Heart right ventricle (tissue), 16 donors: ENCODE results near the gene ENO2. TPM values are rescaled to one million over a fixed set of nuclear protein-coding genes. Genes with fewer than 3 reads are reported as not detected.

Experiments used
- ATAC-seq, 8 donors: fragments of 200-7000 bp; cut with Tn5 transposase; one replicate each; pipeline ENCODE4 v1.9.1; 2020; ENCODE audit warnings: mild to moderate bottlenecking in 8 of 8, moderate library complexity in 8 of 8, moderate number of reproducible peaks in 1 of 8
- DNase-seq, 2 donors: peaks; one replicate each; pipeline ENCODE4 v3.0.0-alpha.2; 2020
- H3K27ac ChIP-seq, 10 donors: fragments of 200-600 bp; sonication (generic) in 2 of 10; one replicate each; pipeline versions ENCODE4 v1.5.0 to v1.8.0; 2020 to 2022; ENCODE audit warnings: mild to moderate bottlenecking in 3 of 10
- H3K27me3 ChIP-seq, 7 donors: fragments of 200-600 bp; one replicate each; pipeline ENCODE4 v1.8.0; 2021 to 2022; ENCODE audit warnings: mild to moderate bottlenecking in 2 of 7
- H3K36me3 ChIP-seq, 9 donors: fragments of 200-600 bp; sonication (generic) in 1 of 9; one replicate each; pipeline versions ENCODE4 v1.5.0 to v1.8.0; 2020 to 2022; ENCODE audit warnings: mild to moderate bottlenecking in 2 of 9
- H3K4me1 ChIP-seq, 9 donors: fragments of 200-600 bp; sonication (generic) in 1 of 9; one replicate each; pipeline versions ENCODE4 v1.5.0 to v1.8.0; 2020 to 2022; ENCODE audit warnings: mild to moderate bottlenecking in 4 of 9
- H3K4me3 ChIP-seq, 10 donors: fragments of 200-600 bp; sonication (generic) in 2 of 10; one replicate each; pipeline versions ENCODE4 v1.5.0 to v1.8.0; 2020 to 2022; ENCODE audit warnings: mild to moderate bottlenecking in 7 of 10, moderate library complexity in 2 of 10
- H3K9me3 ChIP-seq, 11 donors: fragments of 200-600 bp in 10 of 11; sonication (generic) in 2 of 11; one replicate each; pipeline versions ENCODE4 v1.5.0 to v1.8.0; 2013 to 2022; ENCODE audit warnings: mild to moderate bottlenecking in 2 of 11, control low read depth in 1 of 11, moderate library complexity in 1 of 11
- CTCF ChIP-seq, 9 donors: fragments of 200-600 bp; sonication (generic) in 2 of 9; IDR thresholded peaks; one replicate each; pipeline versions ENCODE4 v1.5.0 to v1.8.0; 2021 to 2022; ENCODE audit warnings: antibody characterized with exemption in 9 of 9, mild to moderate bottlenecking in 5 of 9, moderate library complexity in 1 of 9
- WGBS, 2 donors: extraction: QIAGEN DNeasy Blood & Tissue Kit; methylation state at CpG; one replicate each; pipeline ENCODE4 v1.1.7; 2013; ENCODE audit warnings: inconsistent platforms in 1 of 2; 5-methylcytosine and 5-hydroxymethylcytosine counted together
- intact Hi-C, 10 donors: fragments of 100-400 bp; cut with DNase I; formaldehyde crosslinking; loops; one replicate each; pipeline versions ENCODE4 v1.11.1 to v1.14.2; 2022
- polyA plus RNA-seq, 2 donors: library from polyadenylated mRNA; stranded (reverse); fragments of 200-250 nt; gene quantifications; one replicate each; pipeline ENCODE4 v1.2.3, GENCODE V29; 2013
- total RNA-seq, 10 donors: library from RNA; stranded (reverse); fragmentation: NEBNext Ultra II Directional in 3 of 10; extraction: Animal tissue kit (Norgen Biotek cat#: 25700) in 3 of 10; gene quantifications; one replicate each; pipeline versions ENCODE4 v1.2.1 to v1.2.4, GENCODE V29; 2021 to 2023
- donor health status: Arrhythmogenic right ventricular cardiomyopathy.
- donor health status: ischemic (EF 13 %, LVEDD 7.1; RV severe dilation, severe dysfunction).
- donor health status: healthy with polysubstance abuse.
- donor health status: DM: no; HTN: yes; CAD: no.
- donor health status: DM: no; HTN: no; CAD: no.
- donor health status: ischemic (EF 25% LVEDD 6.9; RV normal size, moderate dysfunction).
- donor health status: ischemic (EF 25% LVEDD 5.7; RV mildly dilated, moderate dysfunction).
- donor health status: healthy.
- donor health status: DM: yes; HTN: yes; CAD: no.
- donor health status: Ischemic cardiomyopathy.
- donor health status: ischemic (EF 35%, LVEDD 5.7; RV mildly dilated, moderate dysfunction).
- donor health status: nonischemic (EF 11% LVEDD 7.7; RV severe dilation, severe dysfunction).
- donor health status: DM: yes; HTN: yes; CAD: no.
- donor health status: PGD.
- donor health status: ischemic (EF 29% LVEDD 5.4; RV normal size, mild dysfunction).
- donor health status: nonischemic (EF 23%, LVEDD 6.1; RV moderate dilation, normal function).

ENO2 gene
- total and polyA plus RNA-seq, 12 donors: 6.3 to 68.4 (median 16.7) TPM

GRCh38 chr12:6942331-6942665, 27.9 kb downstream of the ENO2 start:
- no peak for TF ChIP-seq CTCF (IDR thresholded peaks at IDR 0.05)
- intact Hi-C loops: loop anchor here in 6 of 10 donors (5.0 to 10.0 kb wide), 6 partner anchors 77 to 173 kb away; partner anchors contain the start of genes C1R (in 3 of the 6), C1RL (in 1 of the 6) and TPI1 (in 1 of the 6)
- ATAC-seq: no peak
- WGBS, 2 donors: 88% methylated on average over 11 of the region's 11 CpGs
- DNase-seq: peak in 1 of 2 donors; percentile 18
- Histone ChIP-seq H3K9me3 (no peaks in the 10 kb centered on the region), H3K4me1 (peaks cover 26 to 71% (median 58%) of the 10 kb centered on the region in 9 donors), H3K4me3 (no peak overlapping the region), H3K27ac (peak overlapping the region in 8 of 10 donors; percentile 92 to 99 (median 98)), H3K27me3 (no peaks in the 10 kb centered on the region), H3K36me3 (peaks cover 0 to 54% (median 11%) of the 10 kb centered on the region in 9 donors)

GRCh38 chr12:6943389-6943721, 29.0 kb downstream of the ENO2 start:
- Histone ChIP-seq H3K9me3 (no peaks in the 10 kb centered on the region), H3K27me3 (no peaks in the 10 kb centered on the region), H3K27ac (peak overlapping the region; percentile 84 to 99 (median 96)), H3K36me3 (peaks cover 0 to 56% (median 11%) of the 10 kb centered on the region in 9 donors), H3K4me1 (peaks cover 24 to 70% (median 52%) of the 10 kb centered on the region in 9 donors), H3K4me3 (peak overlapping the region; percentile 56 to 96 (median 78))
- ATAC-seq (peak; percentile 41 to 78 (median 68)), DNase-seq (peak in 1 of 2 donors; percentile 92)
- intact Hi-C loops: loop anchor here in 6 of 10 donors (1.0 to 10.0 kb wide), 8 partner anchors 18 to 171 kb away; partner anchors contain the start of genes C1R (in 3 of the 6), C1RL (in 1 of the 6), EMG1 (in 1 of the 6) and PHB2 (in 1 of the 6)
- 1 to 2% methylated on average over 13 of the region's 13 CpGs for WGBS, 2 donors
- no peak for TF ChIP-seq CTCF (IDR thresholded peaks at IDR 0.05)

GRCh38 chr12:6943722-6944380, 29.5 kb downstream of the ENO2 start, which contains the start of the genes C12orf57 and RNU7-1:
TSS of gene C12orf57 (plus strand) at chr12:6944022. CDS start at chr12:6944122, 100 bp downstream.
TSS of gene RNU7-1 (plus strand) at chr12:6943816.
- Histone ChIP-seq H3K27me3 (no peaks in the 10 kb centered on the region), H3K27ac (peak within 1 kb of the TSS; percentile 84 to 99 (median 96)), H3K4me1 (peaks cover 19 to 69% (median 47%) of the 10 kb centered on the region in 9 donors), H3K9me3 (no peaks in the 10 kb centered on the region), H3K4me3 (peak within 1 kb of the TSS; percentile 56 to 96 (median 78)), H3K36me3 (peaks cover 0 to 55% (median 11%) of the 10 kb centered on the region in 9 donors)
- peak; percentile 77 to 85 for DNase-seq
- WGBS, 2 donors: 0% methylated on average over 31 of the region's 31 CpGs
- TF ChIP-seq CTCF (IDR thresholded peaks at IDR 0.05): no peak
- peak; percentile 60 to 83 (median 76) for ATAC-seq
- intact Hi-C loops: loop anchor here in 9 of 10 donors (1.0 to 10.0 kb wide), 15 partner anchors 17 to 171 kb away; partner anchors contain the start of genes C1R (in 3 of the 9), C1RL (in 1 of the 9), EMG1 (in 1 of the 9) and LPCAT3 (in 1 of the 9)

- TF ChIP-seq CTCF (IDR thresholded peaks at IDR 0.05): peak; percentile 68 to 97 (median 84)
- H3K27ac ChIP-seq: peak overlapping the region; percentile 84 to 99 (median 96)
- H3K27me3 ChIP-seq: no peaks in the 10 kb centered on the region
- DNase-seq (peak; percentile 94 to 95), ATAC-seq (peak; percentile 69 to 86 (median 79))
- WGBS, 2 donors: 3 to 4% methylated on average over 48 of the region's 48 CpGs
- peak overlapping the region; percentile 56 to 96 (median 78) for H3K4me3 ChIP-seq
- H3K9me3 ChIP-seq: no peaks in the 10 kb centered on the region
- peaks cover 0 to 53% (median 11%) of the 10 kb centered on the region in 9 donors for H3K36me3 ChIP-seq
- peaks cover 18 to 73% (median 43%) of the 10 kb centered on the region in 9 donors for H3K4me1 ChIP-seq
- intact Hi-C loops: loop anchor here in 9 of 10 donors (1.0 to 10.0 kb wide), 15 partner anchors 16 to 170 kb away; partner anchors contain the start of genes C1R (in 4 of the 9), C1RL (in 1 of the 9), LPCAT3 (in 1 of the 9) and TPI1 (in 1 of the 9)
These were observed 30.2 kb downstream of the ENO2 start for GRCh38 chr12:6944381-6945186.
